GM18520 (cell line): ENCODE data around the gene HPS4.
"Not testable (repeated sequence)": the region's sequence is repeated elsewhere in the genome, so short reads cannot be mapped to it uniquely, and the experiment has no call there.

Experiments
- ATAC-seq: cut with Tn5 transposase; IDR thresholded peaks from one replicate; pipeline ENCODE4 v1.9.1; 2021; ENCODE audit not compliant: unreplicated experiment

The HPS4 gene

GRCh38 chr22:26483439-26484359 lies at the start of gene HPS4, which contains the start of gene SRRD:
Gene HPS4, minus strand, starts transcription at chr22:26483783. Its CDS starts 2,021 bp downstream, at chr22:26481762.
Gene SRRD, plus strand, starts transcription at chr22:26483877. Its CDS starts 14 bp downstream, at chr22:26483891.
- peak; percentile 60 for ATAC-seq

- no peak for ATAC-seq
These were observed 45.8 kb upstream of the HPS4 start for GRCh38 chr22:26529345-26529744.

GRCh38 chr22:26528518-26528917 lies 44.9 kb upstream of the HPS4 start:
- ATAC-seq: not testable (repeated sequence)

- no peak for ATAC-seq
These were observed 44.2 kb upstream of the HPS4 start for GRCh38 chr22:26527574-26528465.

- no peak for ATAC-seq
These were observed 43.6 kb upstream of the HPS4 start for GRCh38 chr22:26527167-26527566.

GRCh38 chr22:26525946-26526564 lies 42.5 kb upstream of the HPS4 start:
- ATAC-seq: no peak

- ATAC-seq: no peak
These were observed 41.3 kb upstream of the HPS4 start for GRCh38 chr22:26524870-26525269.

GRCh38 chr22:26522592-26522991 lies 39.0 kb upstream of the HPS4 start:
- ATAC-seq: no peak

GRCh38 chr22:26522012-26522411 lies 38.4 kb upstream of the HPS4 start:
- no peak for ATAC-seq

- ATAC-seq: no peak
These were observed 33.8 kb upstream of the HPS4 start for GRCh38 chr22:26517429-26517828.

- no peak for ATAC-seq
These were observed 32.9 kb upstream of the HPS4 start for GRCh38 chr22:26516503-26516902.

GRCh38 chr22:26515931-26516330 lies 32.3 kb upstream of the HPS4 start:
- no peak for ATAC-seq

GRCh38 chr22:26514419-26515161 lies 31.0 kb upstream of the HPS4 start:
- ATAC-seq: no peak

GRCh38 chr22:26513838-26514237 lies 30.3 kb upstream of the HPS4 start:
- ATAC-seq: no peak

- ATAC-seq: peak; percentile 93
These were observed 28.7 kb upstream of the HPS4 start, which contains the start of gene TFIP11 for GRCh38 chr22:26512149-26512793. Gene TFIP11, minus strand, starts transcription at chr22:26512473. Its CDS starts 2,201 bp downstream, at chr22:26510272.

GRCh38 chr22:26508148-26508547 lies 24.6 kb upstream of the HPS4 start:
- ATAC-seq: no peak

- no peak for ATAC-seq
These were observed 20.2 kb upstream of the HPS4 start for GRCh38 chr22:26503758-26504157.

- ATAC-seq: no peak
These were observed 19.3 kb upstream of the HPS4 start for GRCh38 chr22:26502688-26503561.

GRCh38 chr22:26501996-26502395 lies 18.4 kb upstream of the HPS4 start:
- no peak for ATAC-seq
